ENCODE measurements around the gene GALNT10. TPM values are rescaled to one million over a fixed set of nuclear protein-coding genes. Genes with fewer than 3 reads are reported as not detected.
A peak's percentile ranks its signal among the peaks of the same experiment; 100 is the strongest.

The GALNT10 gene
- total and polyA plus RNA-seq, 10 of the 15 experiments (the other 5 are each of a cell fraction or from before 2014, with no cell fraction given), result 3.9 to 35.4 (median 15.5) TPM

DNA sequence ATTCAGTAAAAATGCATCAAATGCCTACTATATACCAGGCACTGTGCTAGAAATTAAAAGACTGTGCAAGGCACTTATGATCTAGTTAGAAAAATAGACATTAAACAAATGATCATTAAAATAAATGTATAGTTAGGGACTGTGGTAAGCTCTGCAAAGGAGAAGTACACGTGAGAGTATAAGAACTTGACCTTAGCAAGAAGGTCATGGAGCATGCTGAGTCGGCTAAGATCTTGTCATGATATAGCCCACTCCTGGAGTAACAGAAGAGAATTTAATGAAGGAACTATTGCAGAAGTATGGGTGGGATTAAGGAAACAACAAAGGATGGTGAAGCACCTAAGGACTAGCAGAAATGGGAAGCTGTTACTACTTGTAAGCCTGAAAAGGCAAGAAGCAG, 231.8 kb downstream of the GALNT10 start:
- H3K4me2 ChIP-seq (ENCODE audit: control insufficient read depth, insufficient read depth), result no peak overlapping the region
- no peaks in the 10 kb centered on the region for H3K79me2 ChIP-seq (ENCODE audit: control insufficient read depth, insufficient read depth, low read length)
- in situ Hi-C loops (cut with MboI), result no loop called here
- peaks cover 3 to 17% of the 10 kb centered on the region in 2 experiments; a peak in 3 of 4 replicates for H3K36me3 ChIP-seq (ENCODE audit: control insufficient read depth in 2 of 2, insufficient read depth in 2 of 2, low read length in 1 of 2)
- H2AFZ ChIP-seq (ENCODE audit: control insufficient read depth, low read depth, low read length), result no peak overlapping the region
- 0 out of 2 replicates have a peak, but pooled peaks cover 2% of the 10 kb centered on the region for H4K20me1 ChIP-seq (ENCODE audit: control insufficient read depth, insufficient read depth)
- intact Hi-C loops (cut with micrococcal nuclease; ENCODE audit: unreplicated experiment), result loop anchor here (1.0 to 2.0 kb wide), 2 partner anchors 189 to 218 kb away; no protein-coding TSS in a partner anchor
- no peak for DNase-seq (ENCODE audit: low read depth, low spot score)
- H3K9me3 ChIP-seq (replicated peaks; ENCODE audit: control insufficient read depth, insufficient read depth, low read length), result no peaks in the 10 kb centered on the region; the same call in 2 of the 3 replicates
- no peak overlapping the region for H3K4me3 ChIP-seq
- no peak overlapping the region for H3K27ac ChIP-seq (ENCODE audit: control insufficient read depth, insufficient read depth)
- ChIA-PET RAD21 (ENCODE audit: unreplicated experiment) (interaction anchor here (0.7 to 3.0 kb wide), 10 partner anchors 17 to 350 kb away, joined by 3 to 12 read pairs (median 4); no protein-coding TSS in a partner anchor), SMC1A (ENCODE audit: uncharacterized antibody, unreplicated experiment) (interaction anchor here (0.7 to 3.5 kb wide), 13 partner anchors 10 to 354 kb away, joined by 3 to 16 read pairs (median 3); no protein-coding TSS in a partner anchor), POLR2A (interaction anchor here (0.5 kb wide), 1 partner anchor 12 kb away, joined by 4 read pairs; no protein-coding TSS in a partner anchor), CTCF (interaction anchor here (0.7 to 3.8 kb wide), 20 partner anchors 8 to 458 kb away, joined by 3 to 27 read pairs (median 4); no protein-coding TSS in a partner anchor)
- H3K9ac ChIP-seq (ENCODE audit: control insufficient read depth, insufficient read depth, low read length), result no peak overlapping the region
- BruUV-seq (replicated peaks), result no TSS peak
- TF ChIP-seq YY1 (IDR thresholded peaks at IDR 0.05; ENCODE audit: low read depth, low read length) (no peak), RAD21 (IDR thresholded peaks at IDR 0.05; ENCODE audit: insufficient read depth, low read depth, low read length) (no peak), STAT3 (IDR thresholded peaks at IDR 0.05; ENCODE audit: low read depth, low read length) (no peak), POLR2AphosphoS5 (IDR thresholded peaks at IDR 0.05; ENCODE audit: low read length) (no peak), SMC3 (IDR thresholded peaks at IDR 0.05; ENCODE audit: borderline replicate concordance, low read length) (no peak), RFX5 (IDR thresholded peaks at IDR 0.05; ENCODE audit: low read depth, low read length) (no peak), ETV6 (conservative IDR thresholded peaks at IDR 0.05 in 1 of 2, IDR thresholded peaks at IDR 0.05 in 1 of 2; ENCODE audit: borderline replicate concordance in 1 of 2, low read depth in 1 of 2) (no peak), TARDBP (IDR thresholded peaks at IDR 0.05; ENCODE audit: borderline replicate concordance) (no peak), IKZF2 (IDR thresholded peaks at IDR 0.05) (no peak), CEBPB (IDR thresholded peaks at IDR 0.05; ENCODE audit: borderline replicate concordance in 1 of 2, low read depth in 2 of 2, low read length in 2 of 2) (no peak), HDAC2 (IDR thresholded peaks at IDR 0.05) (no peak), NFIC (IDR thresholded peaks at IDR 0.05; ENCODE audit: low read depth, low read length) (no peak), MYC (IDR thresholded peaks at IDR 0.05; ENCODE audit: insufficient read depth, insufficient read length, insufficient replicate concordance, low read length, severe bottlenecking) (no peak), ZBED1 (IDR thresholded peaks at IDR 0.05; ENCODE audit: borderline replicate concordance) (no peak)
- TF ChIP-seq, protein P1, sequence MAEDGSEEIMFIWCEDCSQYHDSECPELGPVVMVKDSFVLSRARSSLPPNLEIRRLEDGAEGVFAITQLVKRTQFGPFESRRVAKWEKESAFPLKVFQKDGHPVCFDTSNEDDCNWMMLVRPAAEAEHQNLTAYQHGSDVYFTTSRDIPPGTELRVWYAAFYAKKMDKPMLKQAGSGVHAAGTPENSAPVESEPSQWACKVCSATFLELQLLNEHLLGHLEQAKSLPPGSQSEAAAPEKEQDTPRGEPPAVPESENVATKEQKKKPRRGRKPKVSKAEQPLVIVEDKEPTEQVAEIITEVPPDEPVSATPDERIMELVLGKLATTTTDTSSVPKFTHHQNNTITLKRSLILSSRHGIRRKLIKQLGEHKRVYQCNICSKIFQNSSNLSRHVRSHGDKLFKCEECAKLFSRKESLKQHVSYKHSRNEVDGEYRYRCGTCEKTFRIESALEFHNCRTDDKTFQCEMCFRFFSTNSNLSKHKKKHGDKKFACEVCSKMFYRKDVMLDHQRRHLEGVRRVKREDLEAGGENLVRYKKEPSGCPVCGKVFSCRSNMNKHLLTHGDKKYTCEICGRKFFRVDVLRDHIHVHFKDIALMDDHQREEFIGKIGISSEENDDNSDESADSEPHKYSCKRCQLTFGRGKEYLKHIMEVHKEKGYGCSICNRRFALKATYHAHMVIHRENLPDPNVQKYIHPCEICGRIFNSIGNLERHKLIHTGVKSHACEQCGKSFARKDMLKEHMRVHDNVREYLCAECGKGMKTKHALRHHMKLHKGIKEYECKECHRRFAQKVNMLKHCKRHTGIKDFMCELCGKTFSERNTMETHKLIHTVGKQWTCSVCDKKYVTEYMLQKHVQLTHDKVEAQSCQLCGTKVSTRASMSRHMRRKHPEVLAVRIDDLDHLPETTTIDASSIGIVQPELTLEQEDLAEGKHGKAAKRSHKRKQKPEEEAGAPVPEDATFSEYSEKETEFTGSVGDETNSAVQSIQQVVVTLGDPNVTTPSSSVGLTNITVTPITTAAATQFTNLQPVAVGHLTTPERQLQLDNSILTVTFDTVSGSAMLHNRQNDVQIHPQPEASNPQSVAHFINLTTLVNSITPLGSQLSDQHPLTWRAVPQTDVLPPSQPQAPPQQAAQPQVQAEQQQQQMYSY (CRISPR knock-in tag; IDR thresholded peaks at IDR 0.05), result no peak
- TF ChIP-seq, protein P2, sequence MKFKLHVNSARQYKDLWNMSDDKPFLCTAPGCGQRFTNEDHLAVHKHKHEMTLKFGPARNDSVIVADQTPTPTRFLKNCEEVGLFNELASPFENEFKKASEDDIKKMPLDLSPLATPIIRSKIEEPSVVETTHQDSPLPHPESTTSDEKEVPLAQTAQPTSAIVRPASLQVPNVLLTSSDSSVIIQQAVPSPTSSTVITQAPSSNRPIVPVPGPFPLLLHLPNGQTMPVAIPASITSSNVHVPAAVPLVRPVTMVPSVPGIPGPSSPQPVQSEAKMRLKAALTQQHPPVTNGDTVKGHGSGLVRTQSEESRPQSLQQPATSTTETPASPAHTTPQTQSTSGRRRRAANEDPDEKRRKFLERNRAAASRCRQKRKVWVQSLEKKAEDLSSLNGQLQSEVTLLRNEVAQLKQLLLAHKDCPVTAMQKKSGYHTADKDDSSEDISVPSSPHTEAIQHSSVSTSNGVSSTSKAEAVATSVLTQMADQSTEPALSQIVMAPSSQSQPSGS (IDR thresholded peaks at IDR 0.05; ENCODE audit: low read length), result no peak
- TF ChIP-seq, protein P3, sequence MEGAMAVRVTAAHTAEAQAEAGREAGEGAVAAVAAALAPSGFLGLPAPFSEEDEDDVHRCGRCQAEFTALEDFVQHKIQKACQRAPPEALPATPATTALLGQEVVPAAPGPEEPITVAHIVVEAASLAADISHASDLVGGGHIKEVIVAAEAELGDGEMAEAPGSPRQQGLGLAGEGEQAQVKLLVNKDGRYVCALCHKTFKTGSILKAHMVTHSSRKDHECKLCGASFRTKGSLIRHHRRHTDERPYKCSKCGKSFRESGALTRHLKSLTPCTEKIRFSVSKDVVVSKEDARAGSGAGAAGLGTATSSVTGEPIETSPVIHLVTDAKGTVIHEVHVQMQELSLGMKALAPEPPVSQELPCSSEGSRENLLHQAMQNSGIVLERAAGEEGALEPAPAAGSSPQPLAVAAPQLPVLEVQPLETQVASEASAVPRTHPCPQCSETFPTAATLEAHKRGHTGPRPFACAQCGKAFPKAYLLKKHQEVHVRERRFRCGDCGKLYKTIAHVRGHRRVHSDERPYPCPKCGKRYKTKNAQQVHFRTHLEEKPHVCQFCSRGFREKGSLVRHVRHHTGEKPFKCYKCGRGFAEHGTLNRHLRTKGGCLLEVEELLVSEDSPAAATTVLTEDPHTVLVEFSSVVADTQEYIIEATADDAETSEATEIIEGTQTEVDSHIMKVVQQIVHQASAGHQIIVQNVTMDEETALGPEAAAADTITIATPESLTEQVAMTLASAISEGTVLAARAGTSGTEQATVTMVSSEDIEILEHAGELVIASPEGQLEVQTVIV (IDR thresholded peaks at IDR 0.05; ENCODE audit: borderline replicate concordance, partially characterized antibody), result no peak
- 91% methylated on average over 2 of the region's 2 CpGs for WGBS (ENCODE audit: insufficient coverage, insufficient replicate concordance, low lambda C conversion rate, missing lambda C conversion rate)
- no peaks in the 10 kb centered on the region for H3K27me3 ChIP-seq (replicated peaks in 1 of 2; ENCODE audit: control insufficient read depth in 2 of 2, insufficient read depth in 2 of 2, low read length in 1 of 2)
- no peak for ATAC-seq
- FAIRE-seq, result peak; percentile 18
- no peaks in the 10 kb centered on the region for H3K4me1 ChIP-seq (ENCODE audit: control insufficient read depth, insufficient read depth, low read length)
